NCI-H1092 (cell line): ENCODE data around the gene AHCYL2.
"Not testable (repeated sequence)": the region's sequence is repeated elsewhere in the genome, so short reads cannot be mapped to it uniquely, and the experiment has no call there.

Experiments
- DNase-seq: peaks from one replicate; lab custom pipeline; 2025; lab: John Stamatoyannopoulos, UW

The AHCYL2 gene

GRCh38 chr7:129385598-129385997 lies 160.8 kb downstream of the AHCYL2 start:
- DNase-seq = no peak

- DNase-seq = no peak
Measured at GRCh38 chr7:129386506-129386905, 161.7 kb downstream of the AHCYL2 start.

GRCh38 chr7:129387537-129387936 lies 162.7 kb downstream of the AHCYL2 start:
- no peak for DNase-seq

- no peak for DNase-seq
Measured at GRCh38 chr7:129388333-129389098, 163.7 kb downstream of the AHCYL2 start.

GRCh38 chr7:129389829-129390228 lies 165.0 kb downstream of the AHCYL2 start:
- no peak for DNase-seq

- DNase-seq = no peak
Measured at GRCh38 chr7:129390314-129390713, 165.5 kb downstream of the AHCYL2 start.

GRCh38 chr7:129391546-129392171 lies 166.8 kb downstream of the AHCYL2 start:
- DNase-seq = no peak

GRCh38 chr7:129393255-129393654 lies 168.4 kb downstream of the AHCYL2 start:
- no peak for DNase-seq

GRCh38 chr7:129394101-129394500 lies 169.3 kb downstream of the AHCYL2 start:
- no peak for DNase-seq

- no peak for DNase-seq
Measured at GRCh38 chr7:129394982-129395914, 170.4 kb downstream of the AHCYL2 start.

GRCh38 chr7:129401228-129401966 lies 176.6 kb downstream of the AHCYL2 start:
- DNase-seq = no peak

GRCh38 chr7:129401967-129402860 lies 177.4 kb downstream of the AHCYL2 start:
- no peak for DNase-seq

GRCh38 chr7:129405527-129405926 lies 180.7 kb downstream of the AHCYL2 start:
- no peak for DNase-seq

- DNase-seq = not testable (repeated sequence)
Measured at GRCh38 chr7:129410238-129410637, 185.4 kb downstream of the AHCYL2 start.

GRCh38 chr7:129412501-129412900 lies 187.7 kb downstream of the AHCYL2 start:
- DNase-seq = no peak

- no peak for DNase-seq
Measured at GRCh38 chr7:129417073-129417472, 192.2 kb downstream of the AHCYL2 start.

GRCh38 chr7:129421717-129422250 lies 197.0 kb downstream of the AHCYL2 start:
- DNase-seq = no peak

GRCh38 chr7:129422727-129423126 lies 197.9 kb downstream of the AHCYL2 start:
- no peak for DNase-seq

GRCh38 chr7:129423700-129424410 lies 199.0 kb downstream of the AHCYL2 start:
- no peak for DNase-seq

GRCh38 chr7:129426482-129426881 lies 201.7 kb downstream of the AHCYL2 start:
- DNase-seq = no peak
